OCI-LY3 (cell line): Measurements from ENCODE around the gene RGS9.

Experiments used
- EZH2phosphoT487 ChIP-seq: fragments of 200-600 bp; shearing (Covaris generic); IDR thresholded peaks from 2 replicates; pipeline ENCODE4 v1.6.1; 2018; ENCODE audit warnings: antibody characterized with exemption, mixed run types, low read depth
- TF ChIP-seq, protein P1 (sequence below): fragments of 200-600, 300-600 bp; sonication (generic); IDR thresholded peaks from 2 replicates; pipeline ENCODE4 v1.5.1; 2014; ENCODE audit warnings: antibody characterized with exemption, low read length, low read depth

DNA sequence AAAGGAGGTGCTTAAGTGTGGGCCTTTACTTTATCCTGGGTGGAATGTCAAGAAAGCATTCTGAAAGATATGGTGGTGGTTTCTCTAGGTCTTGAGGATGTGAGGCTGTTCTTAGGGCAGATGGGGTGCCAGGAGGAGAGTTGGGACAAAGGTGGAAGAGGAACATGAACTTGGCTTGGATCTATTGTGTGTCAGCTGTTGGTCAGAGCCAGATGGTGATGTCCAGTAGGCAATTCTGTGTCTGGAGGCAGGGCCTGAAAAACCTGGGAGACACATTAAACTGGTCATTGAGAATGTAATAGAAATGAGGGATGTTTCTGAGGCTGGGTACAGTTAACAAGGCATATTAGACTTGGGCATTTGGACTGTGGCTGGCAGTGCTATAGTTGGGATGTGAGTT, 32.6 kb upstream of the RGS9 start:
- TF ChIP-seq, protein P1, sequence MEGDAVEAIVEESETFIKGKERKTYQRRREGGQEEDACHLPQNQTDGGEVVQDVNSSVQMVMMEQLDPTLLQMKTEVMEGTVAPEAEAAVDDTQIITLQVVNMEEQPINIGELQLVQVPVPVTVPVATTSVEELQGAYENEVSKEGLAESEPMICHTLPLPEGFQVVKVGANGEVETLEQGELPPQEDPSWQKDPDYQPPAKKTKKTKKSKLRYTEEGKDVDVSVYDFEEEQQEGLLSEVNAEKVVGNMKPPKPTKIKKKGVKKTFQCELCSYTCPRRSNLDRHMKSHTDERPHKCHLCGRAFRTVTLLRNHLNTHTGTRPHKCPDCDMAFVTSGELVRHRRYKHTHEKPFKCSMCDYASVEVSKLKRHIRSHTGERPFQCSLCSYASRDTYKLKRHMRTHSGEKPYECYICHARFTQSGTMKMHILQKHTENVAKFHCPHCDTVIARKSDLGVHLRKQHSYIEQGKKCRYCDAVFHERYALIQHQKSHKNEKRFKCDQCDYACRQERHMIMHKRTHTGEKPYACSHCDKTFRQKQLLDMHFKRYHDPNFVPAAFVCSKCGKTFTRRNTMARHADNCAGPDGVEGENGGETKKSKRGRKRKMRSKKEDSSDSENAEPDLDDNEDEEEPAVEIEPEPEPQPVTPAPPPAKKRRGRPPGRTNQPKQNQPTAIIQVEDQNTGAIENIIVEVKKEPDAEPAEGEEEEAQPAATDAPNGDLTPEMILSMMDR = no peak
- TF ChIP-seq EZH2phosphoT487 = no peak
